Endodermal cell (in vitro differentiated cells): ENCODE data around the gene NFAM1. TPM values are rescaled to one million over a fixed set of nuclear protein-coding genes. Genes with fewer than 3 reads are reported as not detected.

Experiments
- DNase-seq: peaks from one replicate; pipeline ENCODE4 v3.0.0-alpha.2; 2017
- H3K27ac ChIP-seq: 2 replicates; pipeline ENCODE4 v1.5.1; 2013; ENCODE audit warnings: mild to moderate bottlenecking, low read depth, low read length, moderate library complexity
- H3K27me3 ChIP-seq: 2 replicates; pipeline ENCODE4 v1.6.1; 2013; ENCODE audit warnings: mild to moderate bottlenecking, low read length, moderate library complexity; ENCODE audit not compliant: insufficient read depth, control insufficient read depth, poor library complexity, severe bottlenecking
- H3K36me3 ChIP-seq: 2 replicates; pipeline ENCODE4 v1.7.0; 2013; ENCODE audit warnings: mild to moderate bottlenecking, low read length, moderate library complexity; ENCODE audit not compliant: control insufficient read depth, insufficient read depth
- H3K4me1 ChIP-seq: one replicate; pipeline ENCODE4 v1.7.0; 2013; ENCODE audit warnings: low read length; ENCODE audit not compliant: control insufficient read depth, insufficient read depth
- H3K4me3 ChIP-seq: 2 replicates; pipeline ENCODE4 v1.5.1; 2013; ENCODE audit warnings: mild to moderate bottlenecking, low read length, moderate library complexity
- H3K9ac ChIP-seq: 2 replicates; pipeline ENCODE4 v1.6.1; 2013; ENCODE audit warnings: mild to moderate bottlenecking, low read length, moderate library complexity; ENCODE audit not compliant: poor library complexity, severe bottlenecking; ENCODE audit errors: extremely low read depth
- H3K9me3 ChIP-seq: 2 replicates; pipeline ENCODE4 v1.6.1; 2013; ENCODE audit warnings: mild to moderate bottlenecking, low read length, moderate library complexity; ENCODE audit not compliant: control insufficient read depth
- H3K27ac Mint-ChIP-seq: 2 replicates; pipeline ENCODE4 v1.8.0; 2020; ENCODE audit warnings: mixed read lengths
- H3K27me3 Mint-ChIP-seq: 2 replicates; pipeline ENCODE4 v1.8.0; 2021; ENCODE audit warnings: mild to moderate bottlenecking, mixed read lengths; ENCODE audit not compliant: insufficient read depth
- H3K36me3 Mint-ChIP-seq: 2 replicates; pipeline ENCODE4 v1.8.0; 2020; ENCODE audit warnings: low read depth, mixed read lengths
- H3K4me1 Mint-ChIP-seq: 2 replicates; pipeline ENCODE4 v1.8.0; 2020; ENCODE audit warnings: mixed read lengths
- H3K4me3 Mint-ChIP-seq: 2 replicates; pipeline ENCODE4 v1.8.0; 2020; ENCODE audit warnings: mild to moderate bottlenecking, moderate library complexity, mixed read lengths
- H3K9me3 Mint-ChIP-seq: 2 replicates; pipeline ENCODE4 v1.8.0; 2020; ENCODE audit warnings: mild to moderate bottlenecking, mixed read lengths
- CTCF ChIP-seq: fragments of 200-600 bp; sonication (generic); conservative IDR thresholded peaks from 2 replicates; pipeline ENCODE4 v1.5.0; 2021; ENCODE audit warnings: antibody characterized with exemption, mild to moderate bottlenecking
- WGBS, 2 experiments: methylation state at CpG; one replicate each; pipeline versions ENCODE4 v1.1.5 to v1.1.7; 2013; ENCODE audit warnings: missing lambda C conversion rate in 2 of 2, mixed read lengths in 1 of 2; ENCODE audit not compliant: insufficient coverage in 1 of 2, insufficient read length in 1 of 2; 5-methylcytosine and 5-hydroxymethylcytosine counted together
- total RNA-seq, 2 donors: library from RNA; stranded (reverse); fragmentation: NEBNext Ultra II Directional in 1 of 2; extraction: Animal tissue kit (Norgen Biotek cat#: 25700) in 1 of 2; gene quantifications; 2 replicates in 1 of 2; 3 replicates in 1 of 2; pipeline ENCODE4 v1.2.1, GENCODE V29; 2021

NFAM1 gene
- total RNA-seq, 2 donors from 2014 or later = 0.92 to 1.1 TPM

- Mint-ChIP-seq H3K36me3 (no peaks in the 10 kb centered on the region), H3K9me3 (no peaks in the 10 kb centered on the region), H3K27ac (no peak overlapping the region), H3K27me3 (peaks cover 10% of the 10 kb centered on the region), H3K4me3 (no peak overlapping the region), H3K4me1 (peaks cover 16% of the 10 kb centered on the region)
- H3K36me3 ChIP-seq = no peaks in the 10 kb centered on the region
- H3K27ac ChIP-seq = no peak overlapping the region
- no peak overlapping the region for H3K9ac ChIP-seq
- no peak overlapping the region for H3K4me3 ChIP-seq
- H3K27me3 ChIP-seq = no peaks in the 10 kb centered on the region
- TF ChIP-seq CTCF = no peak
- WGBS, 2 experiments = 83 to 95% methylated on average over 6 to 11 of the region's 11 CpGs
- no peaks in the 10 kb centered on the region for H3K4me1 ChIP-seq
- H3K9me3 ChIP-seq = no peaks in the 10 kb centered on the region
- DNase-seq = no peak
Observed at GRCh38 chr22:42414021-42414420, 18.2 kb downstream of the NFAM1 start.

GRCh38 chr22:42412744-42413333, 19.4 kb downstream of the NFAM1 start:
- Mint-ChIP-seq H3K27me3 (peaks cover 8% of the 10 kb centered on the region), H3K4me1 (peaks cover 16% of the 10 kb centered on the region), H3K36me3 (no peaks in the 10 kb centered on the region), H3K27ac (peak overlapping the region; percentile 28), H3K4me3 (no peak overlapping the region), H3K9me3 (no peaks in the 10 kb centered on the region)
- Histone ChIP-seq H3K4me1 (no peaks in the 10 kb centered on the region), H3K9ac (no peak overlapping the region), H3K4me3 (no peak overlapping the region), H3K27ac (peak overlapping the region; percentile 5), H3K9me3 (no peaks in the 10 kb centered on the region), H3K27me3 (no peaks in the 10 kb centered on the region), H3K36me3 (no peaks in the 10 kb centered on the region)
- TF ChIP-seq CTCF = no peak
- WGBS, 2 experiments = 39 to 54% methylated on average over 7 to 13 of the region's 13 CpGs
- peak; percentile 78 for DNase-seq

DNA sequence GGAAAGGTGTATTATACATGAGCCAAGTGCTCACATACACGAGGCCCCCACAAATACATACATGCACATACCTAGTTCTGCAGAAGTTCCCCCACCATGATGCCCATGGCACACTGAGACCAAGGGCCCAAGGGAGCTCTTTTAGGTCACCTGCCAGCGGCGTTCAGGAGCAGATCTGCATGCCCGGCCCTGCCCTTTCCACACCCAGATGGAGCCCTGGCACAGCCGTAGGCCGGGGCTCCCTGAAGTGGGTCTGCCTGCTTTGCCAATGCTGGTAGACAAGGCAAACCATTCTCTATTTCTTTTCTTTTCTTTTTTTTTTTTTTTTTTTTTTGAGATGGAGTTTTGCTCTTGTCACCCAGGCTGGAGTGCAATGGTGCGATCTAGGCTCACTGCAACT, 21.5 kb downstream of the NFAM1 start:
- Histone ChIP-seq H3K36me3 (no peaks in the 10 kb centered on the region), H3K9ac (no peak overlapping the region), H3K27ac (no peak overlapping the region), H3K27me3 (no peaks in the 10 kb centered on the region), H3K9me3 (no peaks in the 10 kb centered on the region), H3K4me3 (no peak overlapping the region), H3K4me1 (no peaks in the 10 kb centered on the region)
- Mint-ChIP-seq H3K4me1 (peaks cover 16% of the 10 kb centered on the region), H3K27ac (no peak overlapping the region), H3K9me3 (no peaks in the 10 kb centered on the region), H3K4me3 (no peak overlapping the region), H3K27me3 (peaks cover 11% of the 10 kb centered on the region), H3K36me3 (no peaks in the 10 kb centered on the region)
- TF ChIP-seq CTCF = no peak
- DNase-seq = no peak
- 80 to 88% methylated on average over 1 to 7 of the region's 7 CpGs for WGBS, 2 experiments
